Measurements from ENCODE around the gene PPP1R13B.

DNA sequence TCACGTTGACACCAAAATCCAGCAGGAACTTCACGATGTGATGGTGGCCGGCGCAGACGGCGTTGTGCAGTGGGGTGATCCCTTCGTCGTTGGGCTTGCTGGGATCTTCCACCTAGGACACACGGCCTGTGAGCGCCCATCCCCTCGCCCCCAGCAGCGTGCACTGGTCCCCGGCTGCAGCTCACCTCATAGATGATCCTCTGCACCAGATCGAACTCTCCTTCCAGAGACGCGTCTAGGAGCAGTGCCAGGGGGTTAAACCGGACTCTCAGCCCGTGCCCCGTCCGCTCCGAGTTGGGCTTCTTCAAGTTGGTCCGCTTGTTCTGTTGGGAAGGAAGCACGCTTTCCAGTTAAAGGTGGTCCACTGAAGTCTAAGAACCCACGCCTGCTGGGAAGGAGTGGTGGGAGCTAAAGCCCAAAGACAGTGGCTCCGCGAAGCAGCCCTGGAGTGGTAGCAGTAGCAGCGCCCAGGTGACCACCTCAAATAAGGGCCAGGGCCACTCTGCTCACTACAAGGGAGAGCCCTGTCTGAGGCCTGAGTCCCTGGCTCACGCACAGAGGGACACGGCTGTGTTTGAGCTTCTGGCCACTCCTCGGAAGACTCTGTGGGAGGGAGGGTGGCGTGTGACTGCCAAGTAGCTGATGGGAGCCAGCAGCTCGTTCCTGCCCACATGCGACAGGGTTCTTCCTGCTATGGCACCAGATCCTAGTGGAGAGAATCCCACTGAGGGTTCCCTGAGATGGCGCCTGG lies 108.5 kb downstream of the PPP1R13B start:
- no peak for TF ChIP-seq CTCF (IDR thresholded peaks at IDR 0.05; ENCODE audit: low read depth, low read length)
- TF ChIP-seq POLR2A (IDR thresholded peaks at IDR 0.05; ENCODE audit: extremely low read depth, insufficient read length) = no peak
- no peak for TF ChIP-seq MYC (IDR thresholded peaks at IDR 0.05; ENCODE audit: low read depth, low read length)

All from NB4 (cell line).